ENCODE data around the gene ZDHHC12.
"Not testable (repeated sequence)": the region's sequence is repeated elsewhere in the genome, so short reads cannot be mapped to it uniquely, and the experiment has no call there.

ZDHHC12 gene

GRCh38 chr9:128707446-128707845, 16.5 kb downstream of the ZDHHC12 start:
- DNase-seq (ENCODE audit: low read depth) = no peak

- DNase-seq (ENCODE audit: low read depth) = no peak
Observed at GRCh38 chr9:128706671-128707381, 17.1 kb downstream of the ZDHHC12 start.

- no peak for DNase-seq (ENCODE audit: low read depth)
Observed at GRCh38 chr9:128706045-128706444, 17.9 kb downstream of the ZDHHC12 start.

GRCh38 chr9:128705051-128705965, 18.6 kb downstream of the ZDHHC12 start:
- DNase-seq (ENCODE audit: low read depth) = no peak

- DNase-seq (ENCODE audit: low read depth) = no peak
Observed at GRCh38 chr9:128704356-128704670, 19.6 kb downstream of the ZDHHC12 start.

GRCh38 chr9:128703616-128704355, 20.1 kb downstream of the ZDHHC12 start:
- no peak for DNase-seq (ENCODE audit: low read depth)

- DNase-seq (ENCODE audit: low read depth) = no peak
Observed at GRCh38 chr9:128702949-128703615, 20.8 kb downstream of the ZDHHC12 start.

- DNase-seq (ENCODE audit: low read depth) = peak; percentile 79
Observed at GRCh38 chr9:128702445-128702948, 21.4 kb downstream of the ZDHHC12 start, which contains the start of gene PKN3. Gene PKN3 (plus strand): TSS chr9:128702503. CDS start chr9:128702916, 413 bp downstream.

- DNase-seq (ENCODE audit: low read depth) = no peak
Observed at GRCh38 chr9:128701227-128701854, 22.6 kb downstream of the ZDHHC12 start.

- not testable (repeated sequence) for DNase-seq (ENCODE audit: low read depth)
Observed at GRCh38 chr9:128699096-128699795, 24.7 kb downstream of the ZDHHC12 start.

GRCh38 chr9:128696923-128697707, 26.8 kb downstream of the ZDHHC12 start:
- DNase-seq (ENCODE audit: low read depth) = no peak

GRCh38 chr9:128694344-128694743, 29.6 kb downstream of the ZDHHC12 start:
- DNase-seq (ENCODE audit: low read depth) = no peak

- DNase-seq (ENCODE audit: low read depth) = not testable (repeated sequence)
Observed at GRCh38 chr9:128693738-128694137, 30.2 kb downstream of the ZDHHC12 start.

GRCh38 chr9:128690684-128691034, 33.3 kb downstream of the ZDHHC12 start:
- DNase-seq (ENCODE audit: low read depth) = no peak

GRCh38 chr9:128689820-128690683, 33.9 kb downstream of the ZDHHC12 start:
- no peak for DNase-seq (ENCODE audit: low read depth)

GRCh38 chr9:128689293-128689774, 34.6 kb downstream of the ZDHHC12 start:
- no peak for DNase-seq (ENCODE audit: low read depth)

GRCh38 chr9:128688501-128689292, 35.2 kb downstream of the ZDHHC12 start, which contains the start of gene SET:
Gene SET (plus strand): TSS chr9:128689222. CDS start chr9:128689583, 361 bp downstream.
- DNase-seq (ENCODE audit: low read depth) = peak; percentile 86

- no peak for DNase-seq (ENCODE audit: low read depth)
Observed at GRCh38 chr9:128687453-128687852, 36.5 kb downstream of the ZDHHC12 start.
